ENCODE measurements around the gene HPS5. TPM values are rescaled to one million over a fixed set of nuclear protein-coding genes. Genes with fewer than 3 reads are reported as not detected.

The HPS5 gene
- total RNA-seq, 2 donors from 2014 or later = 21.4 TPM

- Histone ChIP-seq H3K4me3 (ENCODE audit: low read length) (no peak overlapping the region), H3K9me3 (ENCODE audit: control insufficient read depth, low read length) (no peaks in the 10 kb centered on the region)
- peaks cover 64% of the 10 kb centered on the region for H3K36me3 Mint-ChIP-seq (ENCODE audit: low read depth)
Measured at GRCh38 chr11:18308242-18308641, 13.7 kb downstream of the HPS5 start.

GRCh38 chr11:18307461-18308139, 14.3 kb downstream of the HPS5 start:
- no peak overlapping the region for H3K27ac ChIP-seq (ENCODE audit: low read depth, low read length)
- DNase-seq = no peak
- H3K4me3 ChIP-seq (ENCODE audit: low read length) = no peak overlapping the region
- peaks cover 92% of the 10 kb centered on the region for H3K36me3 ChIP-seq (ENCODE audit: control insufficient read depth, insufficient read depth, low read length)
- H3K9me3 ChIP-seq (ENCODE audit: control insufficient read depth, low read length) = no peaks in the 10 kb centered on the region
- TF ChIP-seq CTCF (conservative IDR thresholded peaks at IDR 0.05) = no peak
- H3K9ac ChIP-seq (ENCODE audit: extremely low read depth, low read length, poor library complexity, severe bottlenecking) = no peak overlapping the region
- Mint-ChIP-seq H3K4me3 (no peak overlapping the region), H3K27me3 (ENCODE audit: insufficient read depth) (no peaks in the 10 kb centered on the region), H3K9me3 (no peaks in the 10 kb centered on the region), H3K4me1 (peaks cover 11% of the 10 kb centered on the region), H3K27ac (no peak overlapping the region), H3K36me3 (ENCODE audit: low read depth) (peaks cover 68% of the 10 kb centered on the region)
- H3K27me3 ChIP-seq (ENCODE audit: control insufficient read depth, insufficient read depth, low read length, poor library complexity, severe bottlenecking) = no peaks in the 10 kb centered on the region
- WGBS, 2 experiments (ENCODE audit: insufficient coverage in 1 of 2, insufficient read length in 1 of 2) = 87 to 100% methylated on average over 1 to 2 of the region's 2 CpGs
- H3K4me1 ChIP-seq (ENCODE audit: control insufficient read depth, insufficient read depth, low read length) = peaks cover 3% of the 10 kb centered on the region

More at GRCh38 chr11:18308242-18308641, 13.7 kb downstream of the HPS5 start:
- Mint-ChIP-seq H3K4me1 (peaks cover 11% of the 10 kb centered on the region), H3K4me3 (no peak overlapping the region), H3K27ac (no peak overlapping the region), H3K9me3 (no peaks in the 10 kb centered on the region), H3K27me3 (ENCODE audit: insufficient read depth) (no peaks in the 10 kb centered on the region)
- no peak for DNase-seq
- Histone ChIP-seq H3K27me3 (ENCODE audit: control insufficient read depth, insufficient read depth, low read length, poor library complexity, severe bottlenecking) (no peaks in the 10 kb centered on the region), H3K27ac (ENCODE audit: low read depth, low read length) (no peak overlapping the region), H3K4me1 (ENCODE audit: control insufficient read depth, insufficient read depth, low read length) (no peaks in the 10 kb centered on the region), H3K9ac (ENCODE audit: extremely low read depth, low read length, poor library complexity, severe bottlenecking) (no peak overlapping the region), H3K36me3 (ENCODE audit: control insufficient read depth, insufficient read depth, low read length) (peaks cover 89% of the 10 kb centered on the region)
- 96 to 100% methylated on average over 2 of the region's 2 CpGs for WGBS, 2 experiments (ENCODE audit: insufficient coverage in 1 of 2, insufficient read length in 1 of 2)
- no peak for TF ChIP-seq CTCF (conservative IDR thresholded peaks at IDR 0.05)

GRCh38 chr11:18304745-18305144, 17.2 kb downstream of the HPS5 start:
- no peak for TF ChIP-seq CTCF (conservative IDR thresholded peaks at IDR 0.05)
- Histone ChIP-seq H3K4me1 (ENCODE audit: control insufficient read depth, insufficient read depth, low read length) (peaks cover 3% of the 10 kb centered on the region), H3K27ac (ENCODE audit: low read depth, low read length) (no peak overlapping the region), H3K36me3 (ENCODE audit: control insufficient read depth, insufficient read depth, low read length) (peaks cover 91% of the 10 kb centered on the region), H3K9me3 (ENCODE audit: control insufficient read depth, low read length) (no peaks in the 10 kb centered on the region), H3K9ac (ENCODE audit: extremely low read depth, low read length, poor library complexity, severe bottlenecking) (no peak overlapping the region), H3K27me3 (ENCODE audit: control insufficient read depth, insufficient read depth, low read length, poor library complexity, severe bottlenecking) (no peaks in the 10 kb centered on the region), H3K4me3 (ENCODE audit: low read length) (no peak overlapping the region)
- H3K27ac Mint-ChIP-seq = no peak overlapping the region
- no peaks in the 10 kb centered on the region for H3K4me1 Mint-ChIP-seq
- H3K4me3 Mint-ChIP-seq = no peak overlapping the region
- no peaks in the 10 kb centered on the region for H3K9me3 Mint-ChIP-seq
- no peaks in the 10 kb centered on the region for H3K27me3 Mint-ChIP-seq (ENCODE audit: insufficient read depth)
- H3K36me3 Mint-ChIP-seq (ENCODE audit: low read depth) = peaks cover 72% of the 10 kb centered on the region
- DNase-seq = no peak

Measured in endodermal cell (in vitro differentiated cells).